GM21390 (cell line): ENCODE measurements around the gene KLC4.
"Not testable (repeated sequence)": the region's sequence is repeated elsewhere in the genome, so short reads cannot be mapped to it uniquely, and the experiment has no call there.

ENCODE experiments used
- ATAC-seq: cut with Tn5 transposase; IDR thresholded peaks from one replicate; pipeline ENCODE4 v1.9.1; 2021; ENCODE audit not compliant: unreplicated experiment

KLC4 gene

DNA sequence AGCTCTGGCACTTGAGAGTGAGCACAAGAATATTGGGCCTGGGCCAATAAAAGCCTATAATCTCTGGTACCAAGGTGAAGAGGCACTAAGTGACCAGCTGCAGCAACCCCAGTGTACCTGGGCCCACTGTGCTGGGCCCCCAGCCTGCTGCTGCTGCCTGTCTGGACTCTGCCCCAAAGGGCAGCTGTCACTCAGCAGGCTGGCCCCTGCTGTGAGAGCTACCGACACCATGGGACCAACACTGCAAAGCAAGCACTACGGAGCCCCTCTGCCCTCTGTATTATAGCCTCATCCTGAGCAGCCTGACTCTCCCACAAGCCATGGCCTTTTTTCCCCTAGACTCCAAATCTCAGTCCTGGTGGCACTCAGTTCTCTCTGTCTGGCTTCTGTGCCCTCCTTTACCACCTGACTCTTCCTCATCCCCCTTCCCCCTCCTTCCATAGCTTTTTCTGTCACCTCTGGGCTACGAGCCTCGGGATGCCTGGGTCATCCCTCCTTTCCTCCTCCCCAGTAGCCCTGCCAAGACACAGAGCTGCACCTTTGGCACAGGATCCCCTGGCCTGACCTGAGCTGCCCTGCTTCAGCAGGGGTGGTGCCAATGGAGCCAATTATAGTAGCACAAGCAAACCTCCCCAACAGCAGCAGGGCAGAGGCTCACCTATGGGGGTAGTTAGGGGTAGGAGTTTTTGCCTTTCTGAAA is 23.8 kb upstream of the KLC4 start:
- ATAC-seq, result no peak

DNA sequence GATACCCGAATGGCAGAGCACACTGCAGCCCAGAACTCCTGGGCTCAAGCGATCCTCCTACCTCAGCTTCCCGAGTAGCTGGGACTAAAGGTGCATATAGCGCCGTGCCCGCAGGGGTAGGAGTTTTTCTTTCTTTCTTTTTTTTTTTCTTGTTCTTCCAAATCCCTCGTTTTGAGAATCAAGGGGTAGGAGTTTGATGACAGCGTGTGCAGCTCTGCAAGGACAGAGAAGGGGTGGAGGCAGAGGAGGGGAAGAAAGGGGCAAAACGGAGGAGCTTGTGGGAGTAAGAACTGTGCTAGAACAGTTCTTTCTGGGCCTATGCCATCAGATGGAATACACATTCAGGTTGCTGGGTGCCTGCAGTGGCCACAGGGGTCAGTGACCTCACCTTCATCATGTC is 22.7 kb upstream of the KLC4 start:
- ATAC-seq, result no peak

DNA sequence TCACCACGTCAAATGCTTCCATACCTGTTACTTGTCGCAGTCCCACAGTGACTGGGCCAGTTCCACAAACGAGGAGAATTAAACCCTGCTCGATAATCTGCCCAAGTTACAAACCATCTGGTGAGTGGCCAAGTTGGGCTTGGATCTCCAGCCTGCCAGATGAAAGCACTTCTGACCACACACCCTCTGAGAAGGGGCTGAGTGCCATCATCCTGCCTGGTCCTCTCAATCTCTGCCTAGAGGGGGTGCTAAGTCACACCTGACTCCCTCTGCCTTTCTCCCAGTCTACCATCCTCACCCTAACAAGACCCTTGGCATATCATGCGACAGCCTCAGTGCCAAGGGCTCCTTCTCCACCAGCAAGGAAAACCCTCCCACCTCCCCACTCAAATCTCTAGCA is 22.2 kb upstream of the KLC4 start:
- no peak for ATAC-seq

DNA sequence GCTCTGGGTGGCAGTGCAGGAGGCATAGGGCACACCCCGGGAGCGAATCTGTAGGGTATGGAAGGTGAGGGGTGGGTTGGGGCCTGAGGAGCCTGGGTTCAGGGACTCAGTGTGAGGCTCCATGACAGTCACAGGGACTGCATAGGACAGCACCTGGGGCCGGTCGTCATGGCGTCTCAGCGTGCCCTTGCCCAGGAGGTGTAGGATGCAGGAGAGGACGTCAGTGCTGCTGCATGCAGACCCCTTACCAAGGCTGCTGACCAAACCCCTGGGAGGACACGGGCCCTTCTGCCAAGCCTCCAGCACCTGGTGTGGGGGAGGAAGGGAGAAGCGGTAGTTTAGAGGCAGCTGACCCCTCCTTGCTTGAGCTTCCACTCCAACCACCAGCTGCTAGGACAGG is 21.7 kb upstream of the KLC4 start:
- no peak for ATAC-seq

DNA sequence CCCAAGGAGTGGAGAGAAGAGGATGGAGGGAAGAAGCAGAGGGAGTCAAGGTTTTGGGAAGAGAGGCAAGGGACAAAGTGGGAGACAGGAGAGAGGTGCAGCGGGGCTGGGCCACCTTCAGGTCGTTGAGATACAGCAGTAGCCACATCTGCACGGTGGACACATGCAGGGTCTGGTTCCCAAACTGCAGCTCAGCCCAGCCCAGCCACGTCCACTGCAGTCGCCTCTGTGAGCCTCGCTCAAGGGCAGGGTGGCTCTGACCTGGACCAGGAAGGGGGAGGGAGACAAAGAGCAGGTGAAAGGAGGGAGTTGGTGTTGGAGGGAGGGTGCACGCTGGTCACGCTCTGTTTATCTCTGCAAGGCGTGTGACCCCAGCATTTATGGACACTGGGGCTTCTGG is 20.7 kb upstream of the KLC4 start:
- ATAC-seq, result no peak

DNA sequence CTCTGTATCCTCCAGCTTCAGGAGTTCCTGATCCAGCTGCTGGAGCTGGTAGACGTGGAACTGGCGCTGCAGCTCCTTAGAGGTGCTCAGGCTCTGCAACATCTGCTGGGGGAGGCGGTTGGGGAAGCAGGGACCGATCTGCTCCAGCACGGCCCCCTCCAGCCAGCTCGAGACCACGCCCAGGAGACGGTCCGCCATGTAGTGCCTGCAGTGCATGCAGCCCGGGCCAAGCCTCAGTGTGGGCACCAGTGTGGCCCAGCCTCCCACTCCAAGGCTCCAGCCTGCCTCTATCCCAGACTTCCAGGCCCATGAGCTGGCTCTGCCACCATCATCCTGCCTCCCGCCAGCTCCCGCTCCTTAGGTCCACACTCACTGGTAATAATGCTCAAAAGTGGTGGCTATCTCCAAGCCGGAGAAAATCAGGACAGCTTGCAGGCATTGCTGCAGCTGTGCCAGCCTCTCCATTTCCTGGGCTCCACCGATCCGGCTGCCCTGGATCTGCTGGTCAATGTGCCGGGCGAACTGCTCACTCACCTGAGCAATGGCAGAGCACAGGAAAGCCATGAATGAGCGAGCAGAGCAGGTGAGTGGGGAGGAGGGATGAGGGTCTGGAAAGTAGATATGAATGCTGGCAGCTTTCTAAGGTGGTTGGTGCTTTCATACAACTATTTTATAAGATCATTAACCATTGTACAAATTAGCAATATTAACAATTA is 18.7 kb upstream of the KLC4 start:
- no peak for ATAC-seq

DNA sequence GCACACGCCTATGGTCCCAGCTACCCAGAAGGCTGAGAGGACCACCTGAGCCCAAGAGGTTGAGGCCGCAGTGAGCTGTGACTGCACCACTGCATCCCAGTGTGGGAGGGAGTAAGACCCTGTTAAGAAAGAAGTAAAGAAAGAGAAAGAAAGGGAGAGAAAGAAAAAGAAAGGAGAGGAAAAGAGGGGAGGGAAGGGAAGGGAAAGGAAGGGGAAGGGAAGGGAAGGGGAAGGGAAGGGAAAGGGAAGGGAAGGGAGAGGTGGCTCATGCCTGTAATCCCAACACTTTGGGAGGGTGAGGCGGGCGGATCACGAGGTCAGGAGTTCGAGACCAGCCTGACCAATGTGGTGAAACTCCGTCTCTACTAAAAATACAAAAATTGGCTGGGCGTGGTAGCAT is 18.0 kb upstream of the KLC4 start:
- ATAC-seq, result not testable (repeated sequence)

DNA sequence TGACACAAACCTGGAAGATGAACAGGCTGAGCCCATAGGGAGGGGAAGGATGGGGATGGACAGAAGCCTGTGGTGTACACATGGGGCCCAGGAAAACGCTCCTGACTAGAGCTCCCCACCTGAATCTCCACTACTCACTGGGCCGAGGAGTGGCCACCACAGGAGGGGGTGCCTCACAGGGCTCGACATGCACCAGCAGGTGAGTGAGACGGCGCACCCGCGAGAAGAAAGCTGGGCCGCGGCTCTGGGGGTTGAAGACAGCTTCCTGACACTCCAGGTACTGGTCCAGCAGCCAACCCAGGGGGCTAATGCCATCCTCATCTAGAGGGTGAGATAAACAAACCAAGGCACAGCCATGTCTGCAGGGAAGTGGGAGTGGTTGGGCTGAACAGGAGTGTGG is 16.1 kb upstream of the KLC4 start:
- ATAC-seq, result no peak

DNA sequence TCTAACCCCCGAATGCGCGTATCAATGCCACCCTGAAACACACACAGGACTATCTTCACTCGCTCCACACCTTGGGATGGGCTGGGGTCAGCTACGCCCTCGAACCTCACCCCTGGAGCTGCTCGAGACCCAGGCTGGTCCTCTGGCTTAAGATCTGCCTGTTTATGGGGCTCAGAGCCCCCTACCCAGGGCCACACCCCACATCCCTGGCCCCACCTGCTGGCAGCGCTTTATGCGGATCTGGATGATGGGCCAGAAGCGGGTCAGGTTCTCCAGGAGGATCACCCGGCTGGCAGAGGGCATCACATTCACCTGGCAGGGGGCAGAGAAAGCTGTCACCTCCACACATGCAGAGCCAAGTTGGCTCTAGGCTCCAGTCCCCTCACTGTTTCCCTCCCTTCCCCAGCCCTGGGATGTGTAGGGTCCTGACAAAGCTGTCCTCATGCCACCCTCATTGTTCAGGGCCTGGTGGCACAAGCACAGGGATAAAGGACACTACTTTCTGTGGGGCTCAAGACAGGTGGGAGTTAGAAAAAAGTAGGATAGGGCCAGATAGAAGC is 14.0 kb upstream of the KLC4 start:
- no peak for ATAC-seq

DNA sequence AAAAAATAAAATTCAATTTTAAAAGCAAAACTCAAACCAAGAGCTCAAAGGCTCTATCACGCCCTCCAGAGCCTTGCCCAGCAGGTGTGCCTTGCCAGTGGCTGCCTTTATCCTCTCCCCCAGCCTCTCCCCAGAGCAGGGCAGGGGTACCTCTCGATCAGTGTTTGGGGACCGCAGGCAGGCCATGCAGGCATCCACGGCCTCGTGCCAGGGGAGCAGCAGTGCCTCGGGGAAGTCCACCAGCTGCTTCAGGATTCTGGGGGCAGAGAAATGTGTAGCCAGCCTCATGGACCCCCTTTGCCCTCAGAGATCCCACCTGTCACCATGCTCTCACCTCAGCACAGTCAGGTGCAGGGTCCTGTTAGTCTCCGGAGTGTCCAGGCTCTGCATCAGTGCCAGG is 11.4 kb upstream of the KLC4 start:
- no peak for ATAC-seq

DNA sequence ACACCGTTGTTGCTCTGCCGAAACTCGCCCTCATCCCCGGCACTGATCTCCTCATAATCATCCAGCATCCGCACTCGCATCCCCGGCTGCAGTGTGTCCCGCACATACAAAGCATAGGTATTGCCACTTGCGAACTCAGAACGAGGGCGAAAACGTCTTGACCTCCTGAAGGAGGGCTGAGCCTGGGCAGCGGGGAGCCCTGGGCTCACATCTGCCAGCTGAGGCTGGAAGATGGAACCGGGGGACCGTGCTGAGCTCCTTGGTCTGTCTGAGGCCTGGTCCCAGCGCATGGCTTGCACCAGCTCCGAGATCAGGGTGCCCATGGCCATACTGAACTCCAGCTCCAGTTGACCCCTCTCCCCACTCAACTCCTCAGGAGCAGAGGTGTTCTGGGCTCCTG is 8.4 kb upstream of the KLC4 start:
- no peak for ATAC-seq

DNA sequence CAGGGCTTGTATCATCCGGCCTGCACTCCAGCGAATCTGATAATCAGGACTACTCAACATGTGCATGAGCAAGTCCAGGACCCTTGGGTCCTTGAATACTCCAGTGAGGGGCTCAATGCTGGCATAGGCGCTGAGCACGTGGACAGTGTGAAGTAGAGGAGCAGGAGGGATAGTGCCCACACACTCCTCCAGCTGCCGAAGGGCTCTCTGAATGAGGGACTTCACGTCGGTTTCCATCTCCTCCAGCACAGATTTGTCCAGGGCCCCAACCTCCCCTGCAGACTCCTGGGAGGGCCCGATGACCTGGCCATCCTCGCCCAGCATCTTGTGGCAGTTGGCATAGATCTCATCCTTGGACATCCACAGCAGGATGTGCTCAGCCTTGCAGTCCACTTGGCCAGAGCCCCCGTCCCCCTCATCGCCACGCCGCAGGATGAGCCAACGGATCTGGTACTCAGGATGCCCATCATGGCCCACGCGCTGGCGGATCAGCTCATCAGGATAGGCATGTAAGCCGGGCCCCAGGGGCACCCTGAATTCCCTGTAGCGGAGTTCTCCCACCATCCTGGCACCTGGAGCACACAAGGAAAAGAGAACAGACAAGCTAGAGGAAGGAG is 7.1 kb upstream of the KLC4 start:
- no peak for ATAC-seq

DNA sequence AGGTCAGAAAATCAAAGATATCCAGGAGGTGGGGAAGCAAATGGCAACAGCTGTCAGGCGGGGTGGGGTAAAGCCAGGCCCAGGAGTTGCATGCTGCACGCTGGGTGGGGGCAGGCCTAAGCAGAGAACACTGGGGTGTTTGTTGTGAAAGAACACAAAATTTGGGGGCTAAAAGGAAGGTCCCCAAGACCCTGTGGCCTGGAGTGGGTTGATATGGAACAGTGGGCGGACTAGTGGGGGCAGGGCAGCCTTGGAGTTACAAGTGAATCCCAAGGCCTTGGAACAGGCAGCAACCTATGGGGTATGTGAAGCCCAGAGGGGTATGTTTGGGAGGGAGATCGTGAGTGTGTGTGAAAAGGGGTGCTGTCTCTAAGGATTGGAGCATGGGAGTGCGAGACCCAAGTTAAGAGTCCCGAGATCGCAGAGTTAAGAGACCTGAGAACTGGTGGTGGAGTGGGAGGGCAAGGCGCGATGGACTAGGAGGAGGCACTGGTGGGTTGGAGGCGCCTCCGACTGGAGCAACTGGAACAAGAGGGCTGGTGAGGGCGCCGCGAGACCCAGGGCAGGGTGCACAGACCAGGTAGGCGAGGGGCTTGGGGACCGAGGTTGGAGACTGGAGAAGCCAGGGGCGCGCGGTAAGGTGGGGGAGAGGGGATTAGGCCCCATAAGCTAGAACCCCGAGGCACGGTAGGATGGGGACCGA is 6.4 kb upstream of the KLC4 start:
- peak; percentile 22 for ATAC-seq

DNA sequence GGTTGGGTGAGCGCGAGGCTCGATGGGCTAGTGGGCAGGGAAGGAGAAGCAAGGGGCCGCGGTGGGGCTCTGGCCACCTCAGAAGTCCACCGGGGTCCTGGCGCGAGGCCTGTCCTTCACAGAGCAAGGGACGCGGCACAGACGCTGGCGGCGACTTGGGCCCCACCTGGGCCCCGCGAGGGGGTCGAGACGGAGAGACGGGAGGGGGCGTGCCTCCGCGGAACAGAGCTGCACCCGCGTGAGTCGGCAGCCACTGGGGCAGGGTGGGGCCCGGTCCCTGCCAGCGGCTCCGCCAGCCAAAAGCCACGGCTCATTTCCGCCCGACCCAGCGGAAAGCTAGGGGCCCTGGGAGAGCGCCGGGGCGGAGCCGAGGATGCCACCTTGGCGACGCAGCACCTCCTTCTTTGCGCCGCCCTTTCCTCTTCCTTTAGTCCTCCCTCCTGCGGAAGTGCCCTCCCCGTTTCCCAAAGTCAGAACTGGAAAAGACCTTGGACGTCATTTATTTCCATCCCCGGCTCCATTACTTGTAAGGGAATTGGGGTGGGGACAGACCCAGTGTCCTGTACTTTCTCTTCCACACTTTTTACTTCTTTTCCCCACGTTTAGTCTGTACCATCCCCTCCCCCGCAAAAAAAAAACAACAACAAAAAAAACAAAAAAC is 5.8 kb upstream of the KLC4 start, which contains the start of gene CUL7:
TSS of gene CUL7 (minus strand) at position 307 of the 661 bp plus-strand sequence. CDS start 1,063 bp downstream, outside the sequence.
- peak; percentile 88 for ATAC-seq

DNA sequence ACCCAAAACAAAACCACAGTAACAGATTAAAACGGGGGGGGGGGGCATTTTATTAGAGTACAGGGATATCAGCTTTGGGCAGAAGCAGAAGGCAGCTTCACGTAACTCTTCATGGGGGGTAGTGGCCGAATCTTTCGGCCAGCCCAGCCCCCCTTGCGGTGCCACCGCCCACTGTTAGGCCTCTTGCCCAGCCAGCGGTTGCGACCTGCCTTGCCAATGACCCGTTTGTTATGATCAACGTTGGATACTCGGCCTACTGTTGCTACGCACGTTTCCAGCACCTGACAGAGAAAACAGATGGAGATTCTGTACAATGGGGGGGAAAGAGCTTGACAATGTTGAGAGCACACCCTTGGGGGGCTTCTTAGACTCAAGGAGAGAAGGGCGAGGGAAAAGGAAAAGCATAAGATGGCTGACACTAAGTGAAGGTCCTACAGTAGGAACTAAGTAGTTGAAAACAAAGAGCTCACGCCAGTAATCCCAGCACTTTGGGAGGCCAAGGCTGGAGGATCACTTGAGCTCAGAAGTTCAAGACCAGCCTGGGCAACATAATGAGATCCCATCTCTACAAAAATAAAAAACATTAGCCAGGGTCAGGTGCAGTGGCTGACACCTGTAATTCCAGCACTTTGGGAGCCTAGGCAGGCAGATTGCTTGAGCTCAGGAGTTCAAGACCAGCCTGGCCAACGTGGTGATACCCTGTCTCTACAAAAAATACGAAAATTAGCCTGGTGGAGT is 5.1 kb upstream of the KLC4 start:
- no peak for ATAC-seq

DNA sequence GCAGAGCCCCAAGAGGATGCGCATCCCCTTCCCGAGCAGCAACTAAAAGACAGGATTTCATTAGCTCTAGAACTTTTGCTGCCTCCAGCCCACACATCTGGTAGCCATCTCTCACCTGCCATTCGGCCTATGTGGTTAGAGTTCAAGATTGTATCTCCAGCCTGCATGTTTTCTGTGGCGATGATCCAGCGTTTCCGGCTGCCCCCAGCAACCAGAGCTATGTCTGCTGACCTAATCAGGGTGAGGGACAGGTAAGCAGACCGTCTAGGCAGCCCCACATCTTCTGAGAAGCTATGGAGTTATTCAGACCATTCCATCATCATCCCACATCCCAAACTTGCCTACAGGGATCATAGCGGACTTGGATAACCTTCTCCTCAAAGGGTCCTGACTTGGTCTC is 3.5 kb upstream of the KLC4 start:
- no peak for ATAC-seq

DNA sequence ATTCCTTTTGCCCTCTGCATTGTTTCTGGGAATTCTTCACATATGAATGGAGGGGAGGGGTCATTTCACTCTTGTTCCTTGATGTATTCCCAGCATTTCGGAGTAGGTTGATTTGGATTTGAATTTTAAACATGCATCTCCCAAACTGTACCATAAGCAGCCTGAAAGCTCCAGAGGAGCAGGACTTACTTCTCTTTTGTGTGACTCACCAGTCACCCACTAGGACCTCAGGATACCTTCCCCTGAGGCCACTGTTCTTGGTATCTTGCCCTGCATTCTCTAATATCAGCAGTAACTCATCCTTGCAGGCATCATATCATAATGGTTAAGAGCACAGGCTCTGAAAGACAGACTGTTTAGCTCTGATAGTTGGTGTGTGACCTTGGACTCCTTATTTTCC is 900 bp upstream of the KLC4 start:
- no peak for ATAC-seq

DNA sequence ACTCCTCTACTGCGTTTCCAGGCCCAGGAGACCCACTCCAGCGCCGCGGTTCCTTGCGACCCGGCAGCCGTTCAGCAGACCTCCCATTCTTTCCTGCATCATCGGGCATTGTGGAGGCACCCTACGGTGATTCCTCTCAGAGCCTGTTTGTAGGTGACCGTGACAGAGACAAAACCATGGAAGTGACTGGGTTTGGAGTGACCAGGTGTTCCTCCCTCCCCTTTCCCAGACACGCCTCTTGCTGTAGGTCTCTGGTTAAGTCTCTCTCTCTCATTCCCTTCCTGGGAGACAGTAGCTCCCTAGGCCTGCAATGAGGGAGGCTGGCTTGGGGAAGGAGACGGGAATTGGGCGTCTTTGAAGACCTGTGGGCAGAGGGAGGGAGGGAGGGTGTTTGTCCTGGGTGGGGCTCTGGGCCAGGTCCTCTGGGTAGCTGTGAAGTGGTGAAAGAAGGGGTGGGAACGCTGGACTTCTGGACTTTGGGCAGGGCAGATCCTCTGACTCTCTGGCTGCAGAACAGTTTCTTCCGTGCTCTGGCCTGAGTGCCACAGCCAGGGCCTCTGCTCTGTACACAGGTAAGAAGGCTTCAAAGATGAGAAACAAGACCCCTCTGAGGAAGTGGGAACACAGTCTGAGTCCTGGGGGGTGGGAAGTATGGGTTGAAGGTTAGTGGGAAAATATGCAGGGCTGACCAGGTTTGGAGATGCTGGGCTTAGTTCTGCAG is 763 bp downstream of the KLC4 start:
- no peak for ATAC-seq
